Measurements from ENCODE around the gene SLC66A2. TPM values are rescaled to one million over a fixed set of nuclear protein-coding genes. Genes with fewer than 3 reads are reported as not detected.

The SLC66A2 gene
- total RNA-seq, 4 donors from 2014 or later, result 56.5 to 183 (median 92.9) TPM

- Histone ChIP-seq H3K27ac (no peak overlapping the region), H3K9me3 (no peaks in the 10 kb centered on the region), H3K4me1 (no peaks in the 10 kb centered on the region), H3K36me3 (peaks cover 0 to 20% (median 8%) of the 10 kb centered on the region in 4 donors), H3K27me3 (no peaks in the 10 kb centered on the region), H3K4me3 (no peak overlapping the region)
- no peak for DNase-seq
- intact Hi-C loops (cut with DNase I; ENCODE audit: low total_unique reads), result no loop called here
- in situ Hi-C loops (cut with MboI; ENCODE audit: low pct_ligation_motif_present in 1 of 4, low pct_unique_long_range_greater_than_20kb in 1 of 4, low sequenced_read_pairs in 3 of 4), result no loop called here
- WGBS, 2 donors (ENCODE audit: low coverage in 1 of 2), result 96% methylated on average over 18 of the region's 27 CpGs; no CpG with 5 or more reads in 1 of the 2 donors
- TF ChIP-seq EP300 (IDR thresholded peaks at IDR 0.05; ENCODE audit: low read depth) (no peak), POLR2A (IDR thresholded peaks at IDR 0.05) (no peak), POLR2AphosphoS5 (IDR thresholded peaks at IDR 0.05) (no peak), CTCF (IDR thresholded peaks at IDR 0.05) (no peak)
Measured at GRCh38 chr18:79904357-79905147, 46.9 kb downstream of the SLC66A2 start.

GRCh38 chr18:79903787-79904356 lies 47.6 kb downstream of the SLC66A2 start:
- Histone ChIP-seq H3K27me3 (no peaks in the 10 kb centered on the region), H3K9me3 (peaks cover 0 to 5% of the 10 kb centered on the region in 2 donors), H3K4me1 (no peaks in the 10 kb centered on the region), H3K36me3 (peaks cover 0 to 20% (median 8%) of the 10 kb centered on the region in 4 donors), H3K4me3 (no peak overlapping the region), H3K27ac (no peak overlapping the region)
- 98% methylated on average over 21 of the region's 25 CpGs; no CpG with 5 or more reads in 1 of the 2 donors for WGBS, 2 donors (ENCODE audit: low coverage in 1 of 2)
- intact Hi-C loops (cut with DNase I; ENCODE audit: low total_unique reads) (no loop called here), in situ Hi-C loops (cut with MboI; ENCODE audit: low pct_ligation_motif_present in 1 of 4, low pct_unique_long_range_greater_than_20kb in 1 of 4, low sequenced_read_pairs in 3 of 4) (no loop called here)
- TF ChIP-seq POLR2AphosphoS5 (IDR thresholded peaks at IDR 0.05) (no peak), EP300 (IDR thresholded peaks at IDR 0.05; ENCODE audit: low read depth) (no peak), CTCF (IDR thresholded peaks at IDR 0.05) (no peak), POLR2A (IDR thresholded peaks at IDR 0.05) (no peak)
- DNase-seq, result peak; percentile 3

- in situ Hi-C loops (cut with MboI; ENCODE audit: low pct_ligation_motif_present in 1 of 4, low pct_unique_long_range_greater_than_20kb in 1 of 4, low sequenced_read_pairs in 3 of 4), result no loop called here
- intact Hi-C loops (cut with DNase I; ENCODE audit: low total_unique reads), result no loop called here
- WGBS, 2 donors (ENCODE audit: low coverage in 1 of 2), result 60 to 97% methylated on average over 3 to 24 of the region's 28 CpGs
- TF ChIP-seq EP300 (IDR thresholded peaks at IDR 0.05; ENCODE audit: low read depth), result no peak
- no peak for TF ChIP-seq POLR2AphosphoS5 (IDR thresholded peaks at IDR 0.05)
- no peak for TF ChIP-seq CTCF (IDR thresholded peaks at IDR 0.05)
- TF ChIP-seq POLR2A (IDR thresholded peaks at IDR 0.05), result no peak
- peaks cover 0 to 20% (median 8%) of the 10 kb centered on the region in 4 donors for H3K36me3 ChIP-seq
- H3K4me3 ChIP-seq, result no peak overlapping the region
- no peak overlapping the region for H3K27ac ChIP-seq
- H3K27me3 ChIP-seq, result no peaks in the 10 kb centered on the region
- DNase-seq, result peak; percentile 7
- no peaks in the 10 kb centered on the region for H3K4me1 ChIP-seq
- H3K9me3 ChIP-seq, result peaks cover 0 to 13% of the 10 kb centered on the region in 2 donors
Measured at GRCh38 chr18:79903071-79903635, 48.3 kb downstream of the SLC66A2 start.

- 95 to 98% methylated on average over 7 to 20 of the region's 20 CpGs for WGBS, 2 donors (ENCODE audit: low coverage in 1 of 2)
- H3K4me1 ChIP-seq, result no peaks in the 10 kb centered on the region
- intact Hi-C loops (cut with DNase I; ENCODE audit: low total_unique reads), result no loop called here
- in situ Hi-C loops (cut with MboI; ENCODE audit: low pct_ligation_motif_present in 1 of 4, low pct_unique_long_range_greater_than_20kb in 1 of 4, low sequenced_read_pairs in 3 of 4), result no loop called here
- peak; percentile 6 for DNase-seq
- TF ChIP-seq CTCF (IDR thresholded peaks at IDR 0.05) (no peak), EP300 (IDR thresholded peaks at IDR 0.05; ENCODE audit: low read depth) (no peak), POLR2A (IDR thresholded peaks at IDR 0.05) (no peak), POLR2AphosphoS5 (IDR thresholded peaks at IDR 0.05) (no peak)
- H3K27me3 ChIP-seq, result no peaks in the 10 kb centered on the region
- no peak overlapping the region for H3K27ac ChIP-seq
- no peak overlapping the region for H3K4me3 ChIP-seq
- peaks cover 0 to 20% (median 8%) of the 10 kb centered on the region in 4 donors for H3K36me3 ChIP-seq
- peaks cover under 1 to 18% of the 10 kb centered on the region in 2 donors for H3K9me3 ChIP-seq
Measured at GRCh38 chr18:79902640-79903039, 48.8 kb downstream of the SLC66A2 start.

All from transverse colon (tissue), 4 donors.